Parathyroid adenoma (tissue), 2 donors: ENCODE data around the gene B4GALNT2.

Experiments used
- H2AFZ ChIP-seq: fragments of 300-600 bp; sonication (generic); one replicate; pipeline ENCODE4 v1.7.0; 2017; ENCODE audit warnings: antibody characterized with exemption, mild to moderate bottlenecking
- H3K27ac ChIP-seq: fragments of 300-600 bp; sonication (generic); one replicate; pipeline ENCODE4 v1.7.0; 2017
- H3K27me3 ChIP-seq: fragments of 300-600 bp; sonication (generic); one replicate; pipeline ENCODE4 v1.7.0; 2017; ENCODE audit warnings: low read length; ENCODE audit not compliant: control insufficient read depth, insufficient read depth
- H3K36me3 ChIP-seq: fragments of 300-600 bp; sonication (generic); one replicate; pipeline ENCODE4 v1.7.0; 2017; ENCODE audit warnings: low read length; ENCODE audit not compliant: control insufficient read depth, insufficient read depth
- H3K4me1 ChIP-seq: fragments of 300-600 bp; sonication (generic); one replicate; pipeline ENCODE4 v1.7.0; 2017; ENCODE audit warnings: control low read depth
- H3K4me2 ChIP-seq: fragments of 300-600 bp; sonication (generic); one replicate; pipeline ENCODE4 v1.7.0; 2017; ENCODE audit warnings: low read length
- H3K4me3 ChIP-seq: fragments of 300-600 bp; sonication (generic); one replicate; pipeline ENCODE4 v1.7.0; 2017; ENCODE audit warnings: low read depth, low read length
- H3K79me2 ChIP-seq: fragments of 300-600 bp; sonication (generic); one replicate; pipeline ENCODE4 v1.7.0; 2017; ENCODE audit warnings: control low read depth
- H3K9ac ChIP-seq: fragments of 300-600 bp; sonication (generic); one replicate; pipeline ENCODE4 v1.7.0; 2017; ENCODE audit warnings: mild to moderate bottlenecking
- H3K9me3 ChIP-seq: fragments of 300-600 bp; sonication (generic); one replicate; pipeline ENCODE4 v1.7.0; 2017; ENCODE audit warnings: low read length; ENCODE audit not compliant: control insufficient read depth
- TF ChIP-seq, protein P1 (sequence below): fragments of 300-600 bp; sonication (generic); IDR thresholded peaks from one replicate; pipeline ENCODE4 v1.7.0; 2017; ENCODE audit warnings: antibody characterized with exemption, mild to moderate bottlenecking
- donor health status: primary hyperparathyroidism.

Gene B4GALNT2

DNA sequence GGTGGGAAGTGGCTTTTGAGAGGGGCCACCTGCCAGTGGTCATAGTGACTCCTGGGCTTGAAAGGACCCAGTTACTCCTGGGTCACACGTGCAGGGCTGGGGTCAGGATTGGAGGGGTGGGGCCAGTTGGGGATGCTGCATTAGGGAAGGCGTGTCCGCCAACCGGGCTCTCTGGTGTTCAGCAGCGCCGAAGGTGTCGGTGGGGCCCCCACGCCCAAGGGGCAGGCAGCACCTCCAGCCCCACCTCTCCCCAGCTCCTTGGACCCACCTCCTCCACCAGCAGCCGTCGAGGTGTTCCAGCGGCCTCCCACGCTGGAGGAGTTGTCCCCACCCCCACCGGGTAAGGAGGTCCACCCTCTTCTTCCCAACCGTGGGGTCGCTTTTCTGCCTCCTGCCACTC, 87.4 kb downstream of the B4GALNT2 start:
- no peaks in the 10 kb centered on the region for H3K27me3 ChIP-seq
- no peaks in the 10 kb centered on the region for H3K36me3 ChIP-seq
- H3K4me3 ChIP-seq, result no peak overlapping the region
- H2AFZ ChIP-seq, result no peak overlapping the region
- no peaks in the 10 kb centered on the region for H3K4me1 ChIP-seq
- H3K79me2 ChIP-seq, result no peaks in the 10 kb centered on the region
- H3K4me2 ChIP-seq, result no peak overlapping the region
- TF ChIP-seq, protein P1, sequence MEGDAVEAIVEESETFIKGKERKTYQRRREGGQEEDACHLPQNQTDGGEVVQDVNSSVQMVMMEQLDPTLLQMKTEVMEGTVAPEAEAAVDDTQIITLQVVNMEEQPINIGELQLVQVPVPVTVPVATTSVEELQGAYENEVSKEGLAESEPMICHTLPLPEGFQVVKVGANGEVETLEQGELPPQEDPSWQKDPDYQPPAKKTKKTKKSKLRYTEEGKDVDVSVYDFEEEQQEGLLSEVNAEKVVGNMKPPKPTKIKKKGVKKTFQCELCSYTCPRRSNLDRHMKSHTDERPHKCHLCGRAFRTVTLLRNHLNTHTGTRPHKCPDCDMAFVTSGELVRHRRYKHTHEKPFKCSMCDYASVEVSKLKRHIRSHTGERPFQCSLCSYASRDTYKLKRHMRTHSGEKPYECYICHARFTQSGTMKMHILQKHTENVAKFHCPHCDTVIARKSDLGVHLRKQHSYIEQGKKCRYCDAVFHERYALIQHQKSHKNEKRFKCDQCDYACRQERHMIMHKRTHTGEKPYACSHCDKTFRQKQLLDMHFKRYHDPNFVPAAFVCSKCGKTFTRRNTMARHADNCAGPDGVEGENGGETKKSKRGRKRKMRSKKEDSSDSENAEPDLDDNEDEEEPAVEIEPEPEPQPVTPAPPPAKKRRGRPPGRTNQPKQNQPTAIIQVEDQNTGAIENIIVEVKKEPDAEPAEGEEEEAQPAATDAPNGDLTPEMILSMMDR, result no peak
- no peak overlapping the region for H3K9ac ChIP-seq
- H3K27ac ChIP-seq, result no peak overlapping the region
- H3K9me3 ChIP-seq, result no peaks in the 10 kb centered on the region

DNA sequence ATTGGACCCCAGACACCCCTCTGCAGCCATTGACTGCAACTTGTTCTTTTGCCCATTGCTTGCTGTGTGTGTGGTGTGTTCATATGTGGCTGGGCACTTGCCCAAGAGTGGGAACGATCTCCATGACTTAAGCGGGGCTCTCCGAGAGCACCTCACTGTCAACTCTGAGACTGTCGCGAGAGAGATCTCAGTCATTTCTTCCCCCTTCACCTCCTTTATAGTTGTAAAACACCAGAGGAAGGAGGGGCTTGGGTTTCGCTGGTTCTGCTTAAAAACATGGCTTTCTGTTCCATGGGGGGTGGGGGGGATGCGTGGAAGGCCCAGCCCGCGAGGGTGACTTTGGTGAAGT, 90.6 kb downstream of the B4GALNT2 start:
- no peaks in the 10 kb centered on the region for H3K27me3 ChIP-seq
- H3K9me3 ChIP-seq, result no peaks in the 10 kb centered on the region
- H3K9ac ChIP-seq, result no peak overlapping the region
- H2AFZ ChIP-seq, result no peak overlapping the region
- no peaks in the 10 kb centered on the region for H3K36me3 ChIP-seq
- no peaks in the 10 kb centered on the region for H3K4me1 ChIP-seq
- H3K4me2 ChIP-seq, result no peak overlapping the region
- TF ChIP-seq, protein P1, result no peak
- no peaks in the 10 kb centered on the region for H3K79me2 ChIP-seq
- no peak overlapping the region for H3K27ac ChIP-seq
- H3K4me3 ChIP-seq, result no peak overlapping the region

DNA sequence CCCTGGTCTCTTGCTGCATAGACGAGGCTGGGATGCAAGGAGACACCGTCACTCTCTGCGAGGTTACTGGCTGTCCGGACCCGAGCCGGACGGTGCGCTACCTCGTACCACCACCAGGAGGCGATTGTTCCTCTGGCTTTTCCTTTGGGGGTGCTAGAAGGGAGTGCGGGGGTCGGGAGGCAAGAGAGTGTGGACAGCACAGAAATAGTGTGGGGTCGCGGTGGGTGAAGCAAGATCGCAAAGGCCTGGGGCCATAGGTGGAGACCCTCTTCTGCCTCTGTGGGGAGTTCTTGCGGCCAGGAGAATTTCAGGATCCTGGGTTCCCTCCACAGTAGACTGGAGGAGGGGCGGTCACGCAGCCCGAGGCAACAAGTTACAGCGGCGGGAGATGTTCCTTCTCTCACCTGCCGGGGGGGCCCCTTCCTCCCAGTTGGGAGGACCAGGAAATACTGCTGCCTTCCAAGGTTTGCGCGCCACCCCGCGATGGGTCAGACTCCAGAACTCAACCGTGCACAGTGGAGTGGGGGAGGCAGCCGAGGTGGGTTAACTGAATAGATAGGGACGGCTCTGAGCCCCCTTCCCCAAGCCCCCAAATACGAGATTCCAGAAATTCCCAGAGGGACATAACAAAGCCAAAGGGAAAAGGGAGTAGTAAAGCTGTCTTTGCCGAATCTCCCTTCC, 91.1 kb downstream of the B4GALNT2 start:
- TF ChIP-seq, protein P1, result peak; percentile 66
- Histone ChIP-seq H3K4me2 (peak overlapping the region; percentile 11), H3K27ac (no peak overlapping the region), H3K4me1 (no peaks in the 10 kb centered on the region), H3K79me2 (no peaks in the 10 kb centered on the region), H3K4me3 (no peak overlapping the region), H3K27me3 (no peaks in the 10 kb centered on the region), H3K36me3 (no peaks in the 10 kb centered on the region), H3K9ac (no peak overlapping the region), H3K9me3 (no peaks in the 10 kb centered on the region), H2AFZ (no peak overlapping the region)

DNA sequence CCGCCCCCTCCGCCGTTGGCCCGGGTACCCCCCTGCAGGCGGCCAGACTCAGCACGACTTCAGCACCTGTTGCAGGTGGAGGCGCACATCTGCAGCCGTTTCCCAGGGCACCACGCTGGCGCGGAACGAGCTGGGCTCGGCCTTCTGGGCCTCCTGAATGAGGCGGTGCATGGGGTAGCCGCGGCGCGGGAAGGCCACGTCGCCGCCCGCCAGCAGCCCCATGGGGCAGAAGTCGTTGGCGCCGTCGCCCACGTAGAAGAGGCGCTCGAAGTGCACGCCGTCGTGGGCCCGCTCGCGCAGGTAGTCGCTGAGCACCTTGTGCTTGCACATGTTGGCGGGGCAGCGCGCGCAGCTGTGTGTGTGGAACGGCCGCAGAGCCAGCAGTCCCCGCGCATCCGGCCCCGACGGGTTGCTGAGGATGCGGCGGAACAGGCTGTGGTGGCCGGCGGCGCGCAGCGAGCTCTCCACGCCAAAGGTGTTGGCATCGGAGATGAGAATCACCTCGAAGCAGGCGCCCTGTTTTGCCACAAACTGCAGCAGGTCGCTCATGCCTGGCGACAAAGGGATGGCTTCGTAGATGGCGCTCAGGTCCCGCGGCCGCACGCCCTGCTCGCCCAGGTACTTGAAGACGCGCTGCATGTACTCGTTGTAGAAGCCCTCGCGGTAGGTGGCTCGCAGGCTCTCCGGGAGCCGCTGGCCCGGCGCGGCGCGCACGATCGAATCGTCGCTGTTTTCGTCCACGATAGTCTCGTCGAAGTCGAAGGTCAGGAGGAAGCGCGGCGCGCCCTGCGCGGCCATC, 91.8 kb downstream of the B4GALNT2 start:
- peak overlapping the region; percentile 16 for H2AFZ ChIP-seq
- no peaks in the 10 kb centered on the region for H3K9me3 ChIP-seq
- no peak overlapping the region for H3K9ac ChIP-seq
- TF ChIP-seq, protein P1, result no peak
- no peak overlapping the region for H3K4me3 ChIP-seq
- H3K27ac ChIP-seq, result no peak overlapping the region
- H3K4me1 ChIP-seq, result no peaks in the 10 kb centered on the region
- no peaks in the 10 kb centered on the region for H3K27me3 ChIP-seq
- no peaks in the 10 kb centered on the region for H3K79me2 ChIP-seq
- no peaks in the 10 kb centered on the region for H3K36me3 ChIP-seq
- peak overlapping the region; percentile 42 for H3K4me2 ChIP-seq

DNA sequence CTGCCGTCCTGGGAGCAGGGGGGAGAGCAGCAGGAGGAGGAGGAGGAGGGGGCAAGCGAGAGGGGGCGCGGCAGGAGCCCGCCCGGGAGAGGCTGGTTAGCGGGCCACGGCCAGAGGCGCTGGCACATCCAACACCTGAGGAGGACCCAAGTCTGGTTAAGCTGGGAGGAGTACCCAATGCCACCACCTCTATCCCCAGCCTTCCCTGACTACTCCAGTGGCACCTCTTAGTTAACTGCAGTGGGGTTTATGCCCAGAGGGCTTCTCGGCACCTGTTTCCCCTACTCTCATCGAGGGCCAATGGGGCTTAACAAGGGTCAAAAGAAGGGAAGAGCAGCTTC, 92.4 kb downstream of the B4GALNT2 start:
- Histone ChIP-seq H3K27me3 (no peaks in the 10 kb centered on the region), H3K9ac (no peak overlapping the region), H3K79me2 (no peaks in the 10 kb centered on the region), H2AFZ (peak overlapping the region; percentile 16), H3K4me1 (no peaks in the 10 kb centered on the region), H3K9me3 (no peaks in the 10 kb centered on the region), H3K4me3 (no peak overlapping the region), H3K4me2 (peak overlapping the region; percentile 42), H3K27ac (no peak overlapping the region), H3K36me3 (no peaks in the 10 kb centered on the region)
- TF ChIP-seq, protein P1, result no peak
